Activated CD4-positive, alpha-beta T cell treated with anti-CD3 and anti-CD28 coated beads, Interleukin-2, amount 10 ng/mL, durations not matched to agents 7 days and 5 days (primary cell): Measurements from ENCODE around the gene GALT. TPM values are rescaled to one million over a fixed set of nuclear protein-coding genes. Genes with fewer than 3 reads are reported as not detected.

Source experiments
- CTCF ChIA-PET: fragments of 350-600 bp; sonication (Branson Sonifier 250); formaldehyde crosslinking; loops from one replicate; lab custom pipeline; 2021; ENCODE audit warnings: antibody characterized with exemption; lab: Charles Lee
- POLR2A ChIA-PET: fragments of 350-600 bp; sonication (Branson Sonifier 250); formaldehyde crosslinking; loops from one replicate; lab custom pipeline; 2021; ENCODE audit warnings: antibody characterized with exemption; lab: Charles Lee
- DNase-seq: peaks from one replicate; pipeline ENCODE4 v3.0.0-alpha.2; 2020
- H3K27ac Mint-ChIP-seq: one replicate; pipeline ENCODE4 v1.8.0; 2021; ENCODE audit warnings: mild to moderate bottlenecking, moderate library complexity, mixed read lengths
- H3K27me3 Mint-ChIP-seq: one replicate; pipeline ENCODE4 v1.8.0; 2021; ENCODE audit warnings: mixed read lengths
- H3K36me3 Mint-ChIP-seq: one replicate; pipeline ENCODE4 v1.8.0; 2021; ENCODE audit warnings: low read depth, mixed read lengths
- H3K4me1 Mint-ChIP-seq: one replicate; pipeline ENCODE4 v1.8.0; 2021; ENCODE audit warnings: mixed read lengths
- H3K4me3 Mint-ChIP-seq: one replicate; pipeline ENCODE4 v1.8.0; 2021; ENCODE audit warnings: mild to moderate bottlenecking, moderate library complexity, mixed read lengths
- H3K9me3 Mint-ChIP-seq: one replicate; pipeline ENCODE4 v1.8.0; 2021; ENCODE audit warnings: mixed read lengths
- total RNA-seq, 2 experiments: library from RNA; stranded (reverse); gene quantifications; one replicate each; pipeline ENCODE4 v1.2.3, GENCODE V29; 2021

The GALT gene
- total RNA-seq, 2 experiments from 2014 or later = 114 to 125 TPM

DNA sequence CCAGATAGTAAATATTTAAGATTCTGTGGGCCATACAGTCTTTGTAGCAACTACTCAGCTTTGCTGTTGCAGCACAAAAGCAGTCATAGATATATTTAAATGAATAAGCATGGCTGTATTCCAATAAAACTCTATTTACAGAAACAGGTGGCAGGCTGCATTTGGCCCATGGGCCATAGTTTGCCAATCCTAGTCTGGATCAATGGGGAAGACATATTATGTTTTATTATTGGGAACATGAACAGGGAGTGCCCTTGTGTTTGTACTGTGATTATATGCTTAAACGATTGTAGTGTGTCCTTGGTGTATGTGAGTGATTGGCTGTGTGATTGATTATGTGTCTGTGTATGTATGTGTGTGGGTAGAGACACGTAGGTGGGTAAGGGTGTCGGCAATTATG, 28.0 kb downstream of the GALT start:
- peaks cover 1% of the 10 kb centered on the region for H3K4me1 Mint-ChIP-seq
- no peak for DNase-seq
- H3K36me3 Mint-ChIP-seq = peaks cover 6% of the 10 kb centered on the region
- H3K4me3 Mint-ChIP-seq = no peak overlapping the region
- ChIA-PET CTCF (interaction anchor here (1.0 kb wide), 1 partner anchor 9 kb away, joined by 4 read pairs; no protein-coding TSS in a partner anchor), POLR2A (no interaction called here)
- peak overlapping the region; percentile 66 for H3K27ac Mint-ChIP-seq
- H3K9me3 Mint-ChIP-seq = peaks cover 7% of the 10 kb centered on the region
- H3K27me3 Mint-ChIP-seq = no peaks in the 10 kb centered on the region

DNA sequence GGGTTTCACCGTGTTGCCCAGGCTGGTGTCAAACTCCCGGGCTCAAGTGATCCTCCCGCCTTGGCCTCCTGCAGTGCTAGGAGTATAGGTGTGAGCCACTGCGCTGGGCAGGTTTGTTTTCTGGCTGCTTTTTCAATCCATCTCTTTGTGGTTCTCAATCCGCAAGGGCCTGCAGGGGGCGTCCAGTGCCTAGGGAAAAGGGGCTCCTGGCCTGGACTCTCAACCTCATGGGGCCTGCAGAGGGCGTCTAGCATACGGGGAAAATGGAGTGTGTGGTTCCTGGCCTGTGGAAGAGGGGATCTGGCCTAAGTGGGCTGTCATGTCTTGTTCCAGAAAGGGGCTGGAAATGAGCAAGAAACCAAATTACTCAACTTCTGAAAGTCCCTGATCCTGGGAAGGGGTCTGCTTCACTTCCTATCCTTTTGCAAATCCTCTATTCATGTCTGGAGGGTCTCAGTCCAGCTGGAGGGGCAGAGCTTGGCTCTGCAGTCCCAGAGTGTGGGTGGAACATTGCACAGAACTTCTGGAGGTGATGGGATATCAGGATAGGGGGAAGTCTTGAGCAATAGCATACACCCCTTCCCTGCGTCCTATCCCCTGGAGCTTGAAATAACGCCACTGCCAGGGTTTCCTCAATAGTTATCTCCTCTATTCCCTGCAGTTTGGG, 28.7 kb downstream of the GALT start:
- ChIA-PET POLR2A (no interaction called here), CTCF (interaction anchor here (0.9 kb wide), 1 partner anchor 16 kb away, joined by 3 read pairs; no protein-coding TSS in a partner anchor)
- peaks cover 1% of the 10 kb centered on the region for H3K4me1 Mint-ChIP-seq
- H3K36me3 Mint-ChIP-seq = peaks cover 2% of the 10 kb centered on the region
- no peak overlapping the region for H3K27ac Mint-ChIP-seq
- no peak overlapping the region for H3K4me3 Mint-ChIP-seq
- H3K9me3 Mint-ChIP-seq = peaks cover 3% of the 10 kb centered on the region
- peak; percentile 58 for DNase-seq
- no peaks in the 10 kb centered on the region for H3K27me3 Mint-ChIP-seq

DNA sequence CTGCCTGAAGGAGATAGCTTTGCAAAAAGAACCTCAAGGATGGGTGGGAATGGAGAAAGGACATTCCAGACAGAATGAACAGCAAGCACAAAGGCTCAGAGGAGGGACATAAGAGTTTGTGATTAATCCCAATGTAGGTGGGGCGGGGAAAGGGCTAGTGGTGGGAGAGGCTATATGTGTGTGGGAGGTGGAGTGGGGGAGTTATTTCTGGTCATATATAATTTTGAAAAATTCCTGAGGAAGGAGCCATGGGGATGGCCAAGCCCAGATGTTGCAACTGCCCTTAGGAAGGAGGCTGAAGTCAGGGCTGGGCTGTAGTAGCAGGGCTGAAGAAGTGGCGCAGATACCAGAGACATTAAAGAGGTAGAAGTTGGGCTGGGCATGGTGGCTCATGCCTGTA, 29.4 kb downstream of the GALT start:
- DNase-seq = no peak
- ChIA-PET POLR2A (no interaction called here), CTCF (interaction anchor here (0.9 kb wide), 1 partner anchor 17 kb away, joined by 3 read pairs; no protein-coding TSS in a partner anchor)
- H3K27me3 Mint-ChIP-seq = no peaks in the 10 kb centered on the region
- peaks cover 1% of the 10 kb centered on the region for H3K4me1 Mint-ChIP-seq
- H3K4me3 Mint-ChIP-seq = no peak overlapping the region
- no peaks in the 10 kb centered on the region for H3K36me3 Mint-ChIP-seq
- H3K9me3 Mint-ChIP-seq = no peaks in the 10 kb centered on the region
- H3K27ac Mint-ChIP-seq = no peak overlapping the region

DNA sequence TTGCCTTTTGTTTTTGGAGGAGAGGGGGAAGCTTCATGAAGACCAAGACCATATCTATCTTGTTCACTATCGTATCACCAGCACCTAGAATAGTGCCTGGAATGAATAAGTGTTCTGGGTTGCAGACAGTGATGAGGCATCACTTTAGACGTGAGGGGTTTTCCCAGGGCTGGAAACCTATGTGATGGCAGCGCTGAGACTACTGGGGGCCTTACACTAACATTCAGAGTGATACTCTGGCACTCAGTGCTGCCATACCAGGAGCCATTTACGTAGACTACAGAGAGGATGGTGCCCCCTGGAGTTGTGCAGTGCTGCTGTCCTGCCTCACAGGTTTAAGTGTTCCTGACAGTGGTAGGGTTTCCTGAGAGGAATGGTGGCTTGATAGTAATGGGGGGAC, 37.7 kb downstream of the GALT start:
- CTCF ChIA-PET = no interaction called here
- no peak overlapping the region for H3K4me3 Mint-ChIP-seq
- no peak overlapping the region for H3K27ac Mint-ChIP-seq
- peaks cover 3% of the 10 kb centered on the region for H3K36me3 Mint-ChIP-seq
- no peaks in the 10 kb centered on the region for H3K27me3 Mint-ChIP-seq
- peaks cover 6% of the 10 kb centered on the region for H3K4me1 Mint-ChIP-seq
- no peaks in the 10 kb centered on the region for H3K9me3 Mint-ChIP-seq
- POLR2A ChIA-PET = no interaction called here
- DNase-seq = no peak

DNA sequence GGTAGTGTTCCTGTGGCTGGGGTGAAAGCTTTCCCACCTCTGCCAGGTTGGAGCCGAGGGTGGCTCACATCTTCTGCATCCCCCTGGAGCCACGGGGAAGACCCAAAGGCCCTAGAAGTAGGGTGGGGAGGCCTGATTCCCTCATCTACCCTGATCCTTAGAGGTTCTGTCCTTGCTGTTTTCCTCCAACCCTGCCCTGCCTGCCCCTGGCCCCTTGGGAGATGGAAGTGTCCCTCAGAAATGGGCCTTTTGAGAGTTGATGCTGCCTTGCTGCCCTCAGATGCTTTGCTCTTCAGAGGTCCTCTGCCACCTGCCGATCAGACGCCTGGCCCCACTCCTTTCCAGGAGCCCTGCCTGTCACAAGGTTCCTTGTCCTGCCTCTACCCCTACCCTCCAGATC, 38.3 kb downstream of the GALT start:
- CTCF ChIA-PET = interaction anchor here (1.4 to 1.6 kb wide), 2 partner anchors 17 to 20 kb away, joined by 3 to 6 read pairs; no protein-coding TSS in a partner anchor
- Mint-ChIP-seq H3K27me3 (no peaks in the 10 kb centered on the region), H3K9me3 (no peaks in the 10 kb centered on the region), H3K4me1 (peaks cover 6% of the 10 kb centered on the region), H3K4me3 (no peak overlapping the region), H3K36me3 (peaks cover 3% of the 10 kb centered on the region), H3K27ac (no peak overlapping the region)
- no peak for DNase-seq
- POLR2A ChIA-PET = no interaction called here

DNA sequence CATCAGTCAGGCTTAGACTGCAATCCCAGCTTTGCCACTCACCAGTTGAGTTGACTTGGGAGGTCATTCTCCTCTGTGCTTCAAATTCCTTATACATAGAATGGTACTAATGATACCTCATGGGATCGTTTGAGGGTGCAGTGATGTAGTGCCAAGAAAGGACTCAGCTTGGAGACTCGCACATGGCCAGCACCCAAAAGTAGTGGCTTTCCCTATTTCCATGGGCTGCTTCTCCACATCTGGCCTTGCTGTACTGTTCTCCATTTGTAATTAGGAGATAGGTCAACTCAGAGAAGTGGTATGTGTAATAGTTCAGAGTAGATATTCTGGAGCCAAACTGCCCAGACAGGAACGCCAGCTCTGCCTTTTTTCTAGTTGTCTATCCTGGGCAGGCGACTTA, 39.1 kb downstream of the GALT start:
- POLR2A ChIA-PET = no interaction called here
- H3K9me3 Mint-ChIP-seq = no peaks in the 10 kb centered on the region
- H3K27me3 Mint-ChIP-seq = no peaks in the 10 kb centered on the region
- no peak overlapping the region for H3K4me3 Mint-ChIP-seq
- DNase-seq = no peak
- peaks cover 6% of the 10 kb centered on the region for H3K4me1 Mint-ChIP-seq
- CTCF ChIA-PET = interaction anchor here (1.4 to 1.6 kb wide), 2 partner anchors 16 to 21 kb away, joined by 3 to 6 read pairs; no protein-coding TSS in a partner anchor
- H3K36me3 Mint-ChIP-seq = peaks cover 3% of the 10 kb centered on the region
- H3K27ac Mint-ChIP-seq = no peak overlapping the region

DNA sequence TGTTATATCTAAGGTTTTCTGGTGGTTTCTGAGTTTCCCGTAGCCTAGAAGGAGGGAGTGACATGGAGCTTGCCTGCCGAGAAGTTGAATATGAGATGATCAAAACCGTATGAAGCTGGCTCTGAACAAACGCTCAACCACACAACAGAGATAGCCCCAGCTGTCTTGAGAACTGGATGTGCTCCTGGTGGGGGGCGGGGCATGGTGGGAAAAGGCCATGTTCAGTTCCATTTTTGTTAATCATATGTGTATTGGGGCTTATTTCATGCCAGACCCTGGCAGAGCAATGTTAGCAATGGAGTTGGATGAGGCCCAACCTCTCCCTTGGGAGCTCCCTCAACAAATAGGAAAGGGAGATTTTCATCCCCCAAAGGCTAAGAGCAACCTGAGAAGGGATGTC, 39.8 kb downstream of the GALT start:
- no peaks in the 10 kb centered on the region for H3K9me3 Mint-ChIP-seq
- peaks cover 6% of the 10 kb centered on the region for H3K4me1 Mint-ChIP-seq
- H3K4me3 Mint-ChIP-seq = no peak overlapping the region
- ChIA-PET POLR2A (no interaction called here), CTCF (interaction anchor here (1.4 to 1.8 kb wide), 3 partner anchors 13 to 22 kb away, joined by 3 to 6 read pairs (median 5); no protein-coding TSS in a partner anchor)
- no peak for DNase-seq
- H3K27me3 Mint-ChIP-seq = no peaks in the 10 kb centered on the region
- H3K27ac Mint-ChIP-seq = no peak overlapping the region
- H3K36me3 Mint-ChIP-seq = peaks cover 3% of the 10 kb centered on the region

DNA sequence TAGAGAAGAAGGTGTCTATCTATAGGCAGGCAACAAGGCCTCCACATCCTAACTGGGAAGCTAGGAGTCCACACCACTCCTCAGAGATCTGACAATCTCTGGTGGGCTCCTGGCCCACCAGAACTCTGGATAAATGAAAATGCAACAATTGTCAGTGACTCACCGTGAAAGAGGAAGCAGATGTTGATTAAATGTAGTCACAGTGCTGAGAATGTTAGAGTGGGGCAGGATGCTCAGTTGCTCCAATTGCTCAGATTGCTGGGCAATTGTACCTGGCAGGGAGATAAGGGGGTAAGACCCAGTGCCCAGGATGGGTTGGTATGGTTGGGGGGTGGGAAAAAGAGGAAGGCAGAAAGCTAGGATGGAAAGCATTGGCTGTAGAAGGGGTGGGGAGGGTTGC, 40.3 kb downstream of the GALT start:
- Mint-ChIP-seq H3K4me1 (peaks cover 6% of the 10 kb centered on the region), H3K4me3 (no peak overlapping the region), H3K27ac (no peak overlapping the region), H3K9me3 (no peaks in the 10 kb centered on the region), H3K27me3 (no peaks in the 10 kb centered on the region), H3K36me3 (peaks cover 3% of the 10 kb centered on the region)
- POLR2A ChIA-PET = no interaction called here
- CTCF ChIA-PET = interaction anchor here (1.6 to 1.8 kb wide), 2 partner anchors 12 to 15 kb away, joined by 5 to 6 read pairs; no protein-coding TSS in a partner anchor
- DNase-seq = no peak

DNA sequence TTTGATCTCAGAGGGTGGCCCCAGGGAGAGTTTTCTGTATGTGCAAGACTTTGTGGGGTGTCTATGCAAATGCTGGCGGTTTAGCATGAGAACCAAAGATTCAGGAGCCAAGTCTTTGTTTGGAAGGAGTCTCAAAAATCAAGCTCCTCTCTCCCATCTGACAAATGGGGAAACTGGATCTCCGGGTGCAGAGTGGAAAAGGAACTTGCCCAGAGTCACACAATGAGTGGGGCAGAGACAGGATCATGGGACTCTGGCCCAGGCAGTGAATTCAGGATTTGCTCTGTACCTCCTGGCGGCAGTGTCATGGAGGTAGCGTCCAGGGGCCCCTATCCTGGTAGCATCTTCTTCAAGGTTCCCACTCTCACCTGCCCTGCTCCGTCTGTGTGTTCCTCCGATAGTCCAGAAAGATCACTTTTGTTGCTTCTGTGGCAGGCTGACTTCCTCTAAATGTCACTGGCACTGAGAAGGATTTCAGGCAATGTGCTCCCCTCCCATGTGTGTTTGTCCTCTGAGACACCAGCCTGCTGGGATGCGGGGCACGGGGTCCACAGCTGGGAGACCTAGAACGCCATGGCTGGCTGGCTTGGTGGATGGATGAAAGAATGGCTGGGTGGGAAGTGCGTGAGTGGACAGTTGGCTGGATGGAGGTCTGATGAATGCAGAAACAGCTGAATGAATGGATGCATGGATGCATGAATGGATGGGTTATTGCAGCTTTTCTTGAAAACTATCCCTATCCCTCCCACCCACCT, 41.0 kb downstream of the GALT start:
- no peaks in the 10 kb centered on the region for H3K27me3 Mint-ChIP-seq
- ChIA-PET POLR2A (no interaction called here), CTCF (interaction anchor here (1.8 kb wide), 1 partner anchor 11 kb away, joined by 5 read pairs; no protein-coding TSS in a partner anchor)
- H3K27ac Mint-ChIP-seq = no peak overlapping the region
- H3K4me1 Mint-ChIP-seq = peaks cover 6% of the 10 kb centered on the region
- peaks cover 3% of the 10 kb centered on the region for H3K36me3 Mint-ChIP-seq
- no peaks in the 10 kb centered on the region for H3K9me3 Mint-ChIP-seq
- no peak overlapping the region for H3K4me3 Mint-ChIP-seq
- DNase-seq = no peak

DNA sequence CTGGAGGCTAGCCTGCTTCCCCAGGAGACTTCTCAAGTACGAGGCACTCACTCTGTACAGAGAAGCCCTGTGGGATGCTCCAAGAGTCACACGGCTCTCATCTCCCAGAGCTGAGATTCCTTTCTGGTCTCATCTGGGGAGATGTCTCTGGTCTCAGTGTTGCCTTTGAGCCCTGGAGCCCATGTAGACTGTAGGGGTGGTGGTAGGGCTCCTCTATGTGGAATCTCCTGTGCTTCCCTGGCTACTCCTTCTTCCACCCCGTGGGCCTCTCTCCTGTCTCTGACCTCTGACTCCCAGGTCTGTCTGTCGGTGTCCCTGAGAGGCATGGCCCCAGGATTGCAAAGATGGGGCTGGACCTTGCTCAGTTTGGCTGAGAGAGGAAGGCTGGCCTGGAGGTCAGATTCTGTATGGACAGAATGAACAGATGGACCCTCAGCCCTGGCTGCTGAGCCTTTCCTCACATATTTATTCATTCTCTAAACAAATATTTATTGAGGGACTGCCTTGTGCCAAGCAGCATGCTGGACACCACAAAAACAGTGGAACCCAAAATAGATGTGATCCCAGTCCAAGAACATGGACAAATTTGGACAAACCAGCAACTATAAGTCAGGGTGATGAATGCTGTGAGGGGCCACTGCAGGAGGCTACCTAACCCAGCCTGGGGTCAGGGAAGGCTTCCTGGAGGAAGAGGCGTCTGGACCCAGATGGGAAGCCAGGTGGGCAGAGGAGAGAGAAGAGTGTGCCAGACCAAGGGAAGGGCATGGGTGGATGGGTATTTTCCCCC, 42.0 kb downstream of the GALT start:
- DNase-seq = no peak
- peaks cover 6% of the 10 kb centered on the region for H3K4me1 Mint-ChIP-seq
- H3K9me3 Mint-ChIP-seq = no peaks in the 10 kb centered on the region
- CTCF ChIA-PET = no interaction called here
- peaks cover 3% of the 10 kb centered on the region for H3K36me3 Mint-ChIP-seq
- POLR2A ChIA-PET = no interaction called here
- H3K4me3 Mint-ChIP-seq = no peak overlapping the region
- H3K27ac Mint-ChIP-seq = no peak overlapping the region
- H3K27me3 Mint-ChIP-seq = no peaks in the 10 kb centered on the region

DNA sequence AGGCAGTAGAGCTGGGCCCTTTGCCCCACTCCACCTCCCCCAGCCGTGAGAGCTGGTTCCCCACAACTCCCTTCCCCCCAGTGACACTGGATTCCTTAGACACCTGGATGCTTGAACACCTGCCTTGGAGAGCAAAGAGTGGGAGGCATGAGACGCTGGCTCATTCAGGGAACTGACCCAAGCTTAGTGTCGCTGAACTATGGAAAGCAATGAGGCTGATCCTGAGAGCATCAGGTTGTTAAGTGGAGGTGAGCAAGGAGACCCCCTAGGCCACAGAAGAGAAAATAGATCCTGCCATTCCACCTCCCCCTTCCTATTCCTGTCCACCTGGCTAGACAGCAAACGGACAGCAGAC, 42.6 kb downstream of the GALT start:
- Mint-ChIP-seq H3K4me3 (no peak overlapping the region), H3K27ac (no peak overlapping the region), H3K4me1 (peaks cover 3% of the 10 kb centered on the region), H3K9me3 (no peaks in the 10 kb centered on the region), H3K27me3 (no peaks in the 10 kb centered on the region), H3K36me3 (peaks cover under 1% of the 10 kb centered on the region)
- CTCF ChIA-PET = no interaction called here
- POLR2A ChIA-PET = no interaction called here
- DNase-seq = no peak

DNA sequence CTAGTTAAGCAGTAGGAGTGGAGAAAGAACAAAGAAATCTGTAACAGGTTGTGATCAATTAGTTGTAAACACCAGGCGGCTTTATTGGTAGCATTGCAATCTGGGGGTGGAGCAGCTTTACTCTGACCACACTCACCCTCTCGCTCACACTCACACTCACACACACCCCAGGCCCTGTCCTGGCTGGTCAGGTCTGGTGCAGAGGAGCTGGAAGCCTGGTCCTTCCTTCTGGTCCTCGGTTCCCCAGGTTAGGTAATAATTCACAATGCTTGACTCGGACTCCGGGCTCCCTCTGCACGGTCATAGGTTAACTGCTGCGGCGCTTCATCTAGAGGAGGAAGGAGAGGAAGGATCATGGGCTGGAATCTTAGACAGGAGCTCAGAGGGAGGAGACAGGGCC, 43.0 kb downstream of the GALT start:
- POLR2A ChIA-PET = no interaction called here
- H3K9me3 Mint-ChIP-seq = no peaks in the 10 kb centered on the region
- no peaks in the 10 kb centered on the region for H3K27me3 Mint-ChIP-seq

More for the DNA sequence above, 43.0 kb downstream of the GALT start:
- CTCF ChIA-PET = interaction anchor here (1.2 kb wide), 1 partner anchor 12 kb away, joined by 4 read pairs; no protein-coding TSS in a partner anchor
- DNase-seq = no peak
- Mint-ChIP-seq H3K4me1 (peaks cover 2% of the 10 kb centered on the region), H3K27ac (no peak overlapping the region), H3K36me3 (no peaks in the 10 kb centered on the region), H3K4me3 (no peak overlapping the region)
